ENCODE results near the gene ZNHIT2. TPM values are rescaled to one million over a fixed set of nuclear protein-coding genes. Genes with fewer than 3 reads are reported as not detected.

Gene ZNHIT2
- polyA plus RNA-seq, 1 experiment: 4.6 TPM

DNA sequence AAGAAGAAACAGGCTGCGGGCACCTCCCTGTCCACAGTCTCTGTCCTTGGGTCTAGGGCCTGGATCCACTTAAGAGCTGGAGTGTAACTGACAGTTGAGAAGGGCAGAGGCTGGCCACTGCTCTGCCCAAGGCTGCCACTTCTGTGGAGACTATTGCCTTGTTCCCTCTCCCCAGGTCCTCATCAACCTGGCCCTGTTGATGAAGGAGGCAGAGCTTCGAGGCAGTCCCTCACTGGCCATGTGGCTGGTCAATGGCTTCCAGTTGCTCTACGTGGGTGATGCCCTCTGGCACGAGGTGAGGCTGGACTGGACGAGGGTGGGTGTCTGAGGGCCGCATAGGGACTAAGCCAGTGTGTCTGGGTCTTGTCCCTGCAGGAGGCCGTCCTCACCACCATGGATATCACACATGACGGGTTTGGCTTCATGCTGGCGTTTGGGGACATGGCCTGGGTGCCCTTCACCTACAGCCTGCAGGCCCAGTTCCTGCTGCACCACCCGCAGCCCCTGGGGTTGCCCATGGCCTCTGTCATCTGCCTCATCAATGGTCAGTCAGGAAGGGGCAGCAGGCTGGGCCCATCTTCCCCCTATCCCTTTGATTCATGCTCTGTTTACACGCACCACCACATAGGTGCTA is 2.8 kb downstream of the ZNHIT2 start:
- no peak for DNase-seq (ENCODE audit: low read depth)
- CTCF ChIA-PET: interaction anchor here (1.1 to 1.4 kb wide), 2 partner anchors 67 to 100 kb away, joined by 3 read pairs; partner anchors contain the start of genes ARL2 and CAPN1
- Histone ChIP-seq H3K36me3 (ENCODE audit: control insufficient read depth, insufficient read depth, low read length) (peaks cover 3% of the 10 kb centered on the region; the same call in 1 of the 2 replicates), H3K4me3 (ENCODE audit: low read depth, low read length) (no peak overlapping the region), H3K27me3 (ENCODE audit: control insufficient read depth, insufficient read depth, low read length) (no peaks in the 10 kb centered on the region)
- POLR2A ChIA-PET: no interaction called here
- TF ChIP-seq, protein P1, sequence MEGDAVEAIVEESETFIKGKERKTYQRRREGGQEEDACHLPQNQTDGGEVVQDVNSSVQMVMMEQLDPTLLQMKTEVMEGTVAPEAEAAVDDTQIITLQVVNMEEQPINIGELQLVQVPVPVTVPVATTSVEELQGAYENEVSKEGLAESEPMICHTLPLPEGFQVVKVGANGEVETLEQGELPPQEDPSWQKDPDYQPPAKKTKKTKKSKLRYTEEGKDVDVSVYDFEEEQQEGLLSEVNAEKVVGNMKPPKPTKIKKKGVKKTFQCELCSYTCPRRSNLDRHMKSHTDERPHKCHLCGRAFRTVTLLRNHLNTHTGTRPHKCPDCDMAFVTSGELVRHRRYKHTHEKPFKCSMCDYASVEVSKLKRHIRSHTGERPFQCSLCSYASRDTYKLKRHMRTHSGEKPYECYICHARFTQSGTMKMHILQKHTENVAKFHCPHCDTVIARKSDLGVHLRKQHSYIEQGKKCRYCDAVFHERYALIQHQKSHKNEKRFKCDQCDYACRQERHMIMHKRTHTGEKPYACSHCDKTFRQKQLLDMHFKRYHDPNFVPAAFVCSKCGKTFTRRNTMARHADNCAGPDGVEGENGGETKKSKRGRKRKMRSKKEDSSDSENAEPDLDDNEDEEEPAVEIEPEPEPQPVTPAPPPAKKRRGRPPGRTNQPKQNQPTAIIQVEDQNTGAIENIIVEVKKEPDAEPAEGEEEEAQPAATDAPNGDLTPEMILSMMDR (IDR thresholded peaks at IDR 0.05; ENCODE audit: insufficient read depth, low read depth, low read length): no peak

- Histone ChIP-seq H3K4me3 (ENCODE audit: low read depth, low read length) (no peak overlapping the region), H3K36me3 (ENCODE audit: control insufficient read depth, insufficient read depth, low read length) (peaks cover 7% of the 10 kb centered on the region; the same call in 1 of the 2 replicates), H3K27me3 (ENCODE audit: control insufficient read depth, insufficient read depth, low read length) (no peaks in the 10 kb centered on the region)
- CTCF ChIA-PET: interaction anchor here (1.1 to 7.2 kb wide), 4 partner anchors 8 to 100 kb away, joined by 3 to 152 read pairs (median 12); partner anchors contain the start of genes ARL2, CAPN1, FAU and MRPL49
- TF ChIP-seq, protein P1 (IDR thresholded peaks at IDR 0.05; ENCODE audit: insufficient read depth, low read depth, low read length): no peak
- POLR2A ChIA-PET: no interaction called here
- DNase-seq (ENCODE audit: low read depth): no peak
Measured at GRCh38 chr11:65113839-65114238, 3.7 kb downstream of the ZNHIT2 start.

DNA sequence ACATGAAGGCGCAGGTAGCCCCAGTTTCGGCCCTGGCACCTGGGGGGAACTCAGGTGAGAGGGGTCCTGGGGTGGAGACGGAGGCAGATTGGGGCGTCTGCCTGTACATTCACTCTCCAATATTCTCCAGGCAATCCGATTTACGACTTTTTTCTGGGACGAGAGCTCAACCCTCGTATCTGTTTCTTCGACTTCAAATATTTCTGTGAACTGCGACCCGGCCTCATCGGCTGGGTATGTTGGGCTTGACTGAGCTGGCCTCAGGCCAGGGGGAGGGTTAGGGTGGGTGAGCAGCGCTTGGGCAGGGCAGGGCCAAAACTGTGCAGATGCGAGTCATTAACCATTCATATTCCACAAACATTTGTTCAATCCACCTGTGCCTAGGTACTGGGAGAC is 4.1 kb downstream of the ZNHIT2 start:
- H3K36me3 ChIP-seq (ENCODE audit: control insufficient read depth, insufficient read depth, low read length): peaks cover 10% of the 10 kb centered on the region; the same call in 1 of the 2 replicates
- ChIA-PET CTCF (interaction anchor here (0.6 to 7.2 kb wide), 17 partner anchors 8 to 270 kb away, joined by 3 to 152 read pairs (median 3); partner anchors contain the start of genes ARL2, CDCA5, FAU and MRPL49), POLR2A (interaction anchor here (0.5 kb wide), 1 partner anchor 218 kb away, joined by 3 read pairs; no protein-coding TSS in a partner anchor)
- H3K27me3 ChIP-seq (ENCODE audit: control insufficient read depth, insufficient read depth, low read length): no peaks in the 10 kb centered on the region
- no peak overlapping the region for H3K4me3 ChIP-seq (ENCODE audit: low read depth, low read length)
- TF ChIP-seq, protein P1 (IDR thresholded peaks at IDR 0.05; ENCODE audit: insufficient read depth, low read depth, low read length): no peak
- no peak for DNase-seq (ENCODE audit: low read depth)

GRCh38 chr11:65112546-65113360 is 4.7 kb downstream of the ZNHIT2 start:
- no peaks in the 10 kb centered on the region for H3K27me3 ChIP-seq (ENCODE audit: control insufficient read depth, insufficient read depth, low read length)
- POLR2A ChIA-PET: interaction anchor here (0.5 kb wide), 1 partner anchor 218 kb away, joined by 3 read pairs; no protein-coding TSS in a partner anchor
- peaks cover 10% of the 10 kb centered on the region; the same call in 1 of the 2 replicates for H3K36me3 ChIP-seq (ENCODE audit: control insufficient read depth, insufficient read depth, low read length)
- H3K4me3 ChIP-seq (ENCODE audit: low read depth, low read length): peak overlapping the region; percentile 44
- TF ChIP-seq, protein P1 (IDR thresholded peaks at IDR 0.05; ENCODE audit: insufficient read depth, low read depth, low read length): peak; percentile 58
- CTCF ChIA-PET: interaction anchor here (0.6 to 7.2 kb wide), 24 partner anchors 8 to 269 kb away, joined by 3 to 152 read pairs (median 4); partner anchors contain the start of genes ARL2, CAPN1, CDCA5 and FAU
- no peak for DNase-seq (ENCODE audit: low read depth)
